HG02943 (cell line): ENCODE measurements around the gene NTF4.

Experiments
- ATAC-seq: cut with Tn5 transposase; IDR thresholded peaks from one replicate; pipeline ENCODE4 v1.9.1; 2021; ENCODE audit warnings: mild to moderate bottlenecking, low read depth, moderate library complexity; ENCODE audit not compliant: unreplicated experiment

The NTF4 gene, protein sequence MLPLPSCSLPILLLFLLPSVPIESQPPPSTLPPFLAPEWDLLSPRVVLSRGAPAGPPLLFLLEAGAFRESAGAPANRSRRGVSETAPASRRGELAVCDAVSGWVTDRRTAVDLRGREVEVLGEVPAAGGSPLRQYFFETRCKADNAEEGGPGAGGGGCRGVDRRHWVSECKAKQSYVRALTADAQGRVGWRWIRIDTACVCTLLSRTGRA

DNA sequence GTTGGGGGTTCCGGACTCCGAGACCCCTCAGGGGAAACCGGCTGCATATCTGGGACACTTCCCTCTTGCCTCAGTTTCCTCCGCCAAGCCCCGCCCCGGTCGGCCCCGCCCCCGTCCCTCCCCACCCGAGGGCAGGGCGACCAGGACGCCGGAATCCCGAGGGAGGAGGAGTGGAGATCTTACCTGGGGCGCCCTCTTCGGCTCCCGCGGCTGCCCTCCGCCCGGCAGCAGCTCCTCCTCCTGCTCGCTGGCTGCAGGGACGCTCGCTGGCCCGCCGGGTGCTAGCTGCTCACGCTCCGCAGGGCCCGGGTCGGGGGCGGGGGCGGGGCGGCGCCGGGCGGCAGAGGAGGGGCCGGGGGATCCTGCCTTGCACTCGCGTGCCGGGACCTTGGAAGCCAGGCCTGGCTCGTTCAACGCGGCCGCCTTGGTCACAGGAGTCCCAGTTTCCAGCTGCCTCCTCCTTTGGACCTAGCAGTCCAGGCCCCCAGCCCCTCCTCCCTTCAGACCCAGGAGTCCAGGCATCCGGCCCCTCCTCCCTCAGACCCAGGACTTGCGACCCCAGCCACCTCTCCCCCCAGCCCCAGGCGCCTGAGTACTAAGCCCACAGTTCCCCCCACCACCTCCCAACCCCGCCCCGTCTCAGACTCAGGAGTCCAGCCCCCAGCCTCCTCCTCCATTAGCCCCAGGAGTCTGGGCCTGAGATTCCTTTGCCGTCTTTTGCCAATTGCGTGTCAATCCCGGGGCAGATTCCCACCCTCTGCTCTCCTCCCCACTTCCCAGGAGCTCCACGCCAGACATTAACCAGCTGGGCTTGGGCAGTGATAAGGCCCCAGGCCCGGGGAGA, at the start of gene NTF4:
TSS of gene NTF4 (minus strand) at position 51 of the 844 bp plus-strand sequence. CDS start 2,821 bp downstream, outside the sequence.
- ATAC-seq, result no peak

GRCh38 chr19:49113762-49114629, 49.4 kb upstream of the NTF4 start, which contains the start of gene LIN7B:
TSS of gene LIN7B (plus strand) at chr19:49114370. CDS start at chr19:49114405, 35 bp downstream.
- no peak for ATAC-seq

DNA sequence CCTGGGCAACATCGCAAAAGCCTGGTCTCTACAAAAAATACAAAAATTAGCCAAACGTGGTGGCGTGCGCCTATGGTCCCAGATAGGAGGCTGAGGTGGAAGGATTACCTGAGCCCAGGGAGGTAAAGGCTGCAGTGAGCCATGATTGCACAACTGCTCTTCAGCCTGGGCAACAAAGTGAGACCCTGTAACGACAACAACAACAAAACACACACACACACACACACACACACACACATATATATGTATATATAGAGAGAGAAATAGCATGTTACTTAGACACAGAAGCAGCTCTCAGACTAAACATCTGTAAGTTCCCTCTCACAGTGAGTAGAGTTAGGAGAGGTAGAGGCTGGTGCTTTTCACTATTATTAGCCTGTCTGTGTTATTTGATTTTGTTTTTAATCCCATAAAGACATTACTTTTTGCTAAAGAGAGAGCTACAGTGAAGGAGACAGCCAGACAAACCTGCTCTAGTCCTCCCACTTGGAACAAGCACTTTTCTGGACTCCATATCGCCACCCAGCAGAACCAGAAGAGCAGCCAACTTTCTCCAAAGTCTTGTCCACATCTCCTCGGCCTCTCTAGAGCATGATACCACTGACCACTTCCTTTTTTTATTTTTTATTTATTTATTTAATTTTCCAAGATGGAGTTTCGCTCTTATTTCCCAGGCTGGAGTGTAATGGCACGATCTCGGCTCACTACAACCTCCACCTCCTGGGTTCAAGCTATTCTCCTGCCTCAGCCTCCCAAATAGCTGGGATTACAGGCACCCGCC, 46.8 kb upstream of the NTF4 start:
- no peak for ATAC-seq

- ATAC-seq, result no peak
Measured at GRCh38 chr19:49110567-49110966, 45.9 kb upstream of the NTF4 start.

GRCh38 chr19:49109569-49110233, 45.1 kb upstream of the NTF4 start:
- no peak for ATAC-seq

- ATAC-seq, result no peak
Measured at GRCh38 chr19:49109051-49109450, 44.4 kb upstream of the NTF4 start.

- no peak for ATAC-seq
Measured at GRCh38 chr19:49107625-49108459, 43.2 kb upstream of the NTF4 start.

DNA sequence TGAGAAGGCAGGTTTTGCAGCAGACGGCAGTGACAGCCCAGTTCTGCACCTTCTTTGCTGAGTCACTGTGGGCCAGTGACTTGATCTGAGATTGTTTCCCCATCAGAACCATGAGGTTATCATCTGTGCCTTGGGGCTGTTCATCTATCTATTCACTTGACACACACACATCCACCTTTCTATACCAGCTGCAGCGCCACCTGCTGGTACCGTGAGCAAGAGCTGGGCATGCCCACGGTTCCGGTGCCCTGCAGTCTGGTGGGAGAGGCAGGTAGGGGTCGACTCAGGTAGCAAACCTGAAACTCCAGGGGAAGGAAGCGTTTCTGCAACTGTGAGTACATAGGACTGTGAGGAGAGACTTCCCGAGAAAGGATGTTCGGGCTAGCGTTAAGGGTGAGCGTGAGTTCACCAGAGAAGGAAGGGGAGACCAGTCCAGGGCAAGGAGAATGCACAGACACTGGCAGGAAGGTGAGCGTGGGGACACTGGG, 42.1 kb upstream of the NTF4 start:
- ATAC-seq, result no peak

- no peak for ATAC-seq
Measured at GRCh38 chr19:49104229-49104864, 39.7 kb upstream of the NTF4 start.

GRCh38 chr19:49103331-49104085, 38.9 kb upstream of the NTF4 start:
- ATAC-seq, result no peak

- no peak for ATAC-seq
Measured at GRCh38 chr19:49102303-49102702, 37.7 kb upstream of the NTF4 start.

DNA sequence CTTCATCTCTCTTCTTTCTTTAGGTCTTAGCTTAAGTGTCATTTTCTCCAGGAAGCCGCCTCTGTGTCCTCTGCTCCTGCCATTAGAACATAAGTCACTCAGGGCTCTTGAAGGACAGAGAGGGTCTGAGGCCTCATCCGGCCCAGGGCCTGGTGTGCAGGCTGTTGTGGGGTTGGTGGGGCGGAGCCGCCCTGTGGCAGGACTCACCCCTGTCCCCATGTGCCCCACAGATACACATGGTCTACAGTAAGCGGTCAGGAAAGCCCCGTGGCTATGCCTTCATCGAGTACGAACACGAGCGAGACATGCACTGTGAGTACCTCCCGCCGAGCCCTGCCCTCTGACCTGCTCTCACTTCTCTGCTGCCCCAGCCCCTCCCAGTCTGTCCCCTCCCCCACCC, 36.5 kb upstream of the NTF4 start:
- ATAC-seq, result no peak

DNA sequence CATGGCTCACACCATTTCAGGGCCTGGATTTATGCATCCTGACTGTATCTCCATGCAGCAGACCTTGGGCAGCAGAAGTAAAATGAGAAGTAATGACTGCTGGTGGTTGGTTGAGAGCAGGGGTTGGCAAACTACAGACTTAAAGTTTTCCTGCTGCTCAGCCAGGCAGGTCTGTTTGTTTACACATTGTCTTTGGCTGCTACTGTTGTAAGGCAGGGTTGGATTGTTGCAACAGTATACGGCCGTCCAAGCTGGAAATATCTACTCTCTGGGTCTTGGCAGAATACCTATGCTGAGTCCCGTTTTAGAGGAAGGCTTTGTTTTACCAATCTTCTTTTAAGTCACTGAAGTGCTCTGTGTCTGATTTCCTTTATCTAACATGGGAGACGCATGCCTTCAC, 34.2 kb upstream of the NTF4 start:
- no peak for ATAC-seq

DNA sequence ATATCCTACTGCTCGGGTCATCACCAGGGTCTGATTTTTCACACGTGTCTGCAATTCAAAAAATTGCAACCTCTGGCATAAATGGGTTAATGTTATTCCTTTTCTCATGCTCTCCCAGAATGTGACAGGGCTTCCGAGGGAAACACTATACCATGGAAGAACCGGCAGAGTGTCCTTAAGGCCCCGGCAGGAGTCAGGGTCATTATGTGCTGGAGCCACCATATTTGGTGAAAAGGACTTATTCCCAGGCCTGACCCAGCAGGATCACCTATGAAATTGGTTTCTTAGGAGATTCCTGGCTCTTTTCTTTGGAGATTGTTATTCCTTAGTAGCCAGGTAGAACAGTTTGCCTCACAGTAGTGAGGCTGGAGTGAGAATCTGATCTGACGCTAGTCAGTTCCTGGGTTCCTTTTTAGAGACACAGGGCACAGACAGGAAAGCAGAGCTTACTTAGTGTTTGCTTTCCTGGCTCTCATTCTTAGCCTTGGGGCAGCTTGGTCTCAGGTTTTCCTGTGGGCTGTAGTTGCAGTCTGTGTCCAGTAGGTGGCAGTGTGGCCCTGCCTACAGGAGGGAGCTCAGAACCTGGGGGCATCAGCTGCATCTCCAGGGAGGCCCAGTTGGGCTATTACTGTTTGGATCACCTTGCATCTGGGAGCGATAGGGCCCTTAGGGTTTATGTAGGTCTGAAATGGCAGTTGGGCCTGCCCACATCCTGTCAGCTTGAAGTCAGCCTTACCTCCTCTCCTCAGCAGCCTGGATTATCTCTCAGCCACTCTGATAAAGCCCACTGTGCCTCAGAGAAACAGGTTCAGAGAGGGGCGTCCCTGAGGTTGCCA, 33.1 kb upstream of the NTF4 start:
- ATAC-seq, result no peak

DNA sequence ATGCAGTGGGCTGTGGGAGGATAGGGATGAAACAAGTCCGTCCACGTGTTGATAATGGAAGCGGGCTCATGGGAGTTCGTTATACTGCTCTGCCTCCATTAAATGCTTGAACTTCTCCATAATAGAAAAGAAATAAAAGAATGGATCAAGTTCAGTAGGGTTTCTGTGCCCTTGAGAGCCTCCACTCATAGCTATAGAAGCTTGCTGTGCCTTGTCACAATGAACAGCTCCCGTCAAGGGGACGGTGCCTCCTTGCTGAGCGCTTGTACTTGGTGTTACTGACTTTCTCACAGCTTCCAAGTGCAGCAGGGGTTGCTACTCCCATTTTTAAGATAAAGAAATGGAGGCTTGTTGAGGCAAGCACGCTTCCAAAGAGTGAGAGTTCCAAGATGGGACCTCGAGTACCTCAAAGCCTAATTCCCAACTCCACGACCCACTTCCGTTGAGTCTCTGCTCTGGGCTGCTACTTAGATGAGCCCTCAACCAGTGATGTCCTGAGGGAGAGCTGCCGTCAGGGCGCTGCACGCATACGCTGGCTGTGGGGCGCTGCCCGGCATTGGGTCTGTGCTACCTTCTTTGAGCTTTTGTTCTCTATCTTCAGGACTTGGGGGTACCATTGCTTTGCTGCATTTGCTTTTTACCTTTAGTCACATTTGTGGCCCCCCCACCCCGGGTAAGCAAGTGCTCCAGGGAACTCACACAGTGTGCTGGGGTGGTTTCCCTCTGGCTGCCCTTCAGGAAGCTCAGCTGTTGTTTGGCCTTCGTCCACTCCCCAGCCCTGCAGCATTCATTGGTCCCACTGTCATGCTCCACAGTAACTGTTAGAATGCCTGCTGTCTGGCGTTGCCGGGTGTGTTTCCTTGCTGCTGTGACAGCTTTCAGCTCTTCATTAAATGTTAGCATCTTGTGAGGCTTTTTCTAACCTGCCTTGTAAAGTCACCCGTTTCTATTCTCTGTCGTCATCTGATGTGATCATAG, 30.2 kb upstream of the NTF4 start:
- ATAC-seq, result no peak
